Middle frontal gyrus (tissue), 1 donor: ENCODE data around the gene GPR150.

Source experiments
- DNase-seq: peaks from one replicate; pipeline ENCODE4 v3.0.0-alpha.2; 2015; ENCODE audit warnings: low spot score; ENCODE audit errors: extremely low spot score

GPR150 gene

GRCh38 chr5:95620030-95620869 is at the start of gene GPR150:
TSS of gene GPR150 (plus strand) at chr5:95620087. CDS start at chr5:95620276, 189 bp downstream.
- DNase-seq, result no peak

DNA sequence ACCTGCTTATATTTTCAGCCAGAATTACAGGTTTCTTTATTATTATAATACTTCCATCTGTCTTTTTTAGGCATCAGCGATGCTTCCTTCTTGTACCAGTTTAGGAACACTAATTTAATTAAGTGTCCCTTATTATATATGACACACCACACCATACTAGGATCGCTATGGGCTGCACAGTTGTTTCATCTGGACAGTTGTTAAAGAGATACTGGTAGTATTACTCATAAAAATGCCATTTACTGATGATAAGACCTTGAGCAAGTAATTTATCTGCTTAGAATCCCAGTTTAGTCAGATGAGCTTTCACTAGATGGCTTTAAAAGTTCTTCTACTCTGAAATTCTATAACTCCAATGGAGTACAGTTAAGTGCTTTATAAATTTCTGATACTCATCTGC is 47.9 kb upstream of the GPR150 start:
- no peak for DNase-seq

- no peak for DNase-seq
Measured at GRCh38 chr5:95581576-95581975, 38.3 kb upstream of the GPR150 start.

DNA sequence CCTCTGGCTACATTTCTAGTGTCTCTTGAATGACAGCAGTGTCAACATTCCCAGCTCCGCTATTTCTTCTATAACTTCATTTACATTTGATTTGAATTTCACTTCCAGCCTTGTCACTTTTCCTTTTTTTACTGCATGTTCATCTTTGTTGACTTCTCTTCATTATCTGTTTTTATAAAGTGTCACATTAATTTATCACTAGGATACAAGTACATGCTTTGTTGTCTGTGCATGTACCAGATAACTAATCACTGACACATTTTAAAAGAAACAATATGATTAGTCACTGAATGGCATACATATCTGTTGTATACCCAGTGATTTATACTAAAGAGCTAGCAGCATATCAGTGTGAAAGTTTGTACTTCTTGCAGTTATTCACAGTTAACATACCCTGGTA is 35.9 kb upstream of the GPR150 start:
- no peak for DNase-seq

- no peak for DNase-seq
Measured at GRCh38 chr5:95590880-95591279, 29.0 kb upstream of the GPR150 start.

DNA sequence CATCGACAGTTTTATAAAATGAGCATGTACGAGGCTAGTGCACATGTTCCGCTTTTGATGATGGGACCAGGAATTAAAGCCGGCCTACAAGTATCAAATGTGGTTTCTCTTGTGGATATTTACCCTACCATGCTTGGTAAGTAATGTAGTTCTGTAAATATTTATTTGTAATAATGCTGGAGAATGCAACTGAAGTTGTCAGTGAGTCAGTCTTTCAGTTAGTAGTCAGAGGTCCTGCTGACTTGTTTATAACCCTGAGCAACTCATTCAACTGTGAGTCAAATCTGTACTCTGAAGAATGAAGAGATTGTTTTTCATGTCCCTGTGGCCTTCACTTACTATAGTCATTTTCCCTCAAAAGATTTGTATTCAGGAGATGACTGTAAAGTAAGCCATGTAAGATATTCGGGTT is 28.4 kb upstream of the GPR150 start:
- DNase-seq, result no peak

GRCh38 chr5:95595289-95595931 is 24.5 kb upstream of the GPR150 start:
- no peak for DNase-seq

DNA sequence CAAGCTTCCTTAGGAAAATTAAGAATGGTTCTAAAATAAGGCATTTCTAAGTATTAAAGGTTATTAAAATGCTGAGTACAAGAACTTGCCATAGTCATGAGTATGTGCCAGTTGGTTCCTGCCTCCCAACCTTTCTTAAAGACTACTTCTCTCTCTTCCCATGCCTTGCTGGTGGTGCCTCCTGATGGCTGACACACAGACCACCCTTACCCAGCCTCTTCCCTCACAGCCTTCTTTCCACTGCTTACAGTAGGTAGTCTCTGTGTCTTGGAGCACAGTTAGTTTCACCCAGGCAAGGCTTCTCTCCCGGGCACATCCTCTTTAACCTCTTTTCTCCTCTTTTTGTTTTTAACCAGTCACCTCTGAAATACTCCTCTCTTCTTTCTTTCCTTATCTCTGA is 20.6 kb upstream of the GPR150 start:
- no peak for DNase-seq

DNA sequence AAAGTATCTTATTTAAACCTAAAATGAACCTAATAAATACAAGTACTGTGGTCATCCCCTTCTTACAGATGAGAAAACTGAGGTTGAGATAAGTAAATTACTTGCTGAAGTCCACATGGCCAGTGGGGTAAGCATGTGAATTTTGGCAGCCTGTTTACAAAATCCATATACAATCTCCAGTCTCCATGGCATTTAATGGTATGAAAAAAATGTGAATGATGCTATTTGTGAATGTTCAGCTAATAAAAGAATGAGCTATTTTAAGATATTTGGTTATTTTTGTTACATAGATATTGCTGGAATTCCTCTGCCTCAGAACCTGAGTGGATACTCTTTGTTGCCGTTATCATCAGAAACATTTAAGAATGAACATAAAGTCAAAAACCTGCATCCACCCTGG is 19.3 kb upstream of the GPR150 start:
- DNase-seq, result no peak

GRCh38 chr5:95605786-95606185 is 14.1 kb upstream of the GPR150 start:
- DNase-seq, result no peak

GRCh38 chr5:95606419-95606818 is 13.5 kb upstream of the GPR150 start:
- DNase-seq, result no peak

- DNase-seq, result no peak
Measured at GRCh38 chr5:95609711-95610110, 10.2 kb upstream of the GPR150 start.

DNA sequence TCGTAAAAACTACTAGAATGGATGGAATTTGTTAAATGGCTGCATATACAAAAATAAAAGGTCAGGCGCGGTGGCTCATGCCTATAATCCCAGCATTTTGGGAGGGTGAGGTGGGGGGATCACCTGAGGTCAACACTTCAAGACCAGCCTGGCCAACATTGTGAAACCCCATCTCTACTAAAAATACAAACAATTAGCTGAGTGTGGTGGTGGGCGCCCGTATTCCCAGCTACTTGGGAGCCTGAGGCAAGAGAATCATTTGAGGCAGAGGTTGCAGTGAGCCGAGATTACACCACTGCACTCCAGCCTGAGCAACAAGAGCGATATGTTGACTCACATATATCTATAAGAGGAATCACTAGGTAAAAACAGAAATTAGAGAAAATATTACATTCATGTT is 9.3 kb upstream of the GPR150 start:
- no peak for DNase-seq

DNA sequence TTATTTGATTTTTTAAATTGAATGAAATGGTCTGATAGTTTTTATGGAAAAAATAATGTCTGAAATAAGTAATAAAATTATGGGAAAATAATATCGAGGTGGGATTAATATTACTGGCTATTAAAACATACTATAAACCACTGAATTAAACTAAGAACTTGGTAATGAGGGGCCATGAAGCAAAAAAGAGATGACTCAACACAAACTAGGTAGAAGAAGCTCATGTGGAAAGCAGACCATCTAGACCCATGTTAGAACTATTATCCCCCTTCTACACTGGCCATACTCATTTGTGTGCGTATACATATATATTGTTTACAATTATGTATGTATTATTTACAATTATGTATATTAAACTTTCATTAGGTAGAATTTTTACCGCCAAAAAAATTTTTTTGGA is 8.5 kb upstream of the GPR150 start:
- no peak for DNase-seq

GRCh38 chr5:95613514-95613913 is 6.4 kb upstream of the GPR150 start:
- no peak for DNase-seq

- DNase-seq, result no peak
Measured at GRCh38 chr5:95615164-95615467, 4.8 kb upstream of the GPR150 start.

DNA sequence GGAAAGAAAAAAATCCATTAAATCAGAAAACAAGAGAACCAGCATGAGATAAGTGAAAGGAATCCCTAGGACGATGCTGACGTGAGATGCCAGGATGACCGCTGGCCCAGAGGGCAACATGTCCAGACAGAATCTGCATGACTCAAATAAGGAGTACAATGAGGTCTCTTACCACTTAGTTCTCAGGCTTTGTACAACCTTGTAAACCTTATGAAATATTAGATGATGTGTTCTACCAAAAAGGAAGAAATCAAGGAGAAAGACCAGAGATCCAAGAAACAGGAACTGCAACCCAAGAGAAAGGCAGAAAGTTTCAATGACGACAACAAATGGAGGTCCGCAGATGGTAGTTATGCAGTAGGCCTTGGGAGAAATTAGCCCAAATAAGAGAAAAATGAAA is 2.8 kb upstream of the GPR150 start:
- no peak for DNase-seq

DNA sequence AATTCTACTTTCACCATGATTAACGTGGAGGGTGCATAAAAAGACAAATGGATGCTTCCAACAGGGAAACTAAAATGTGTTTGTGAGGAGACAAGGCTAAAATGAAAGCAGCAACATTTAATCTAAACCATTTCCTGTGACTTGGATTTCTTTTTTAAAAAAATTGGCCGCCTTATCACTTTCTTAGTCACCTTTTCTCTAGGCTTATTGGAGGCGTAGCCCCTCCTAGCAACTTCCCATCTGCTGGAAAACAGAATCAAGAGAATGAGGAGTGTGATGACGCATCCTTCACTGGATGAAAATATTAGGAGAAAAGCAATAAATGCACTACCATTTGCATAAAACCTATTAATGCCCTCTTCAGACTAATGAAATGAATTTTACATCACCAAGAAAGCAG is 791 bp upstream of the GPR150 start:
- DNase-seq, result no peak

DNA sequence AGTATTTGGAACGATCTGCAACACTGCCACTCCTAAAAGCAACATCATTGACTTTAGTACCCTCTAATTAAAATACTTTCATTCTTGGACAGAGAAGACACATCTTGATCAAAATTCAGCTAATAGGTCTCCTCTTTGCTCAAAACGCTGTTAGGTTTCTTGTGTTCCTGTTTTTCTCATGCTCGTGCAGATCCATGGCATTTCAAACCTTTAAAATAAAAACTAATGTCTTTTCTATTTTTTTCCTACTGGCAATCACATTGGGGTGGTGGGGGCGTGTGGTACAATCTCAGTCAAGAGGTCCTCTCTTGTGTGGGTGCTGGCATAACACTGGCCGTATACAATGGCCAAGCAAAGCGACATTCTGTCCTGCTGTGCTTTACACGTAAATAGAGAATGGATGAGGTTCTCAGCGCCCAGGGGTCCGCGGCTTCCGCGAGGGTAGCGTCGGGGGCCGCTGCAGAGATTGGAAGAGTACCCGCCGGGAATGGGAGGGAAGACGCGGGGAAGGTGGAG is 315 bp upstream of the GPR150 start:
- DNase-seq, result no peak

- no peak for DNase-seq
Measured at GRCh38 chr5:95620870-95621838, 1.3 kb downstream of the GPR150 start.

DNA sequence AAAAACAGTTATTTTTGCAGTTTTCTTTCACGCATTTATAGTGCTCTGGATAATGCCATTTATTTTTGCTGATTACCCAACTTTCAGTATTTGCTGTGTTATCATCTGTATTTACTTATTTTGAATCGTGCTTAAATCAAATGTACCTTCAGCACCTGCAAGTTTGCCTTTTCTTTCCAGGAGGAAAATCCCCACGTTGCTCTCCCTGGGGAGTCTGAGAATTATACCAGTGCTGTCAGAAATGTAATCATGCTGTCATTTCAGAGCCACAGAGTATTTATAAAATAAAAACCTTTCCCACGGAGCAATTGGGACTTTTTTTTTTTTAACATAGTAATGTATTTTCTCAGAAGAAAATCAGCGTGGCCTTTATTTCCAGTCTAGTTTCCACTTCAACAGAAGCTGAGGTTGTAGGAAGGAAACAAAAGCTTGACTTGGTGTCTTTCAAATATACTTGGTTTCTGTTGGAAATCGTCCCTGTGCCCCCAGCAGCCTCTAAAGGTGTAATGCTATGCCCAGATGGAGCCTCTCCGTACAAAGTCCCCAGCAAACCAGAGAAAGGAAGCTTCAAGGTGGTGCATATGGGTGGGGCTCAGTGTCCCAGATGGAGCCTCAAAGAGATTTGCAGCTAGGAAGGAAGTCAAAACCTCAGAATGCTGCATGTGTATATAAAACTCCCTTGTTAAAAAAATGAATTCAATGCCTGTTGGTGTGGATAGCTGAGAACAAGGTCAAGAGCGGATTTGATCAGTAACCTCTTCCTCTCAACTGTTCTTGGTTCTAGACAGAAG is 2.1 kb downstream of the GPR150 start:
- no peak for DNase-seq
